PC-3 (cell line): ENCODE data around the gene COX7A2L.

Experiments used
- CTCF ChIP-seq: fragments of 300-600 bp; sonication (generic); conservative IDR thresholded peaks from 2 replicates; pipeline ENCODE4 v1.5.1; 2017; ENCODE audit warnings: antibody characterized with exemption, low read depth, mild to moderate bottlenecking, low read length
- EZH2 ChIP-seq: fragments of 300-600 bp; sonication (generic); IDR thresholded peaks from one replicate; pipeline ENCODE4 v1.6.1; 2017; ENCODE audit warnings: antibody characterized with exemption, mild to moderate bottlenecking, low read length; ENCODE audit not compliant: unreplicated experiment
- EZH2phosphoT487 ChIP-seq: fragments of 300-600 bp; sonication (generic); IDR thresholded peaks from 2 replicates; pipeline ENCODE4 v1.6.1; 2018; ENCODE audit warnings: mild to moderate bottlenecking, antibody characterized with exemption, low read length, borderline replicate concordance

- TF ChIP-seq EZH2: no peak
- TF ChIP-seq CTCF: no peak
- TF ChIP-seq EZH2phosphoT487: no peak
Measured at GRCh38 chr2:42321452-42322064, 39.5 kb downstream of the COX7A2L start.
